IMR-90 (cell line): Measurements from ENCODE around the gene MARVELD2.
"Not testable (repeated sequence)": the region's sequence is repeated elsewhere in the genome, so short reads cannot be mapped to it uniquely, and the experiment has no call there.

ENCODE experiments used
- CHD1 ChIP-seq: IDR thresholded peaks from 2 replicates; pipeline ENCODE4 v1.6.1; 2012; ENCODE audit warnings: low read depth, low read length, improper control_type of control experiment
- CTCF ChIP-seq: conservative IDR thresholded peaks from 2 replicates; pipeline ENCODE4 v1.5.1; 2012; ENCODE audit warnings: mild to moderate bottlenecking, low read depth, low read length, improper control_type of control experiment
- ELK1 ChIP-seq: fragments of 150-350 bp; IDR thresholded peaks from 2 replicates; pipeline ENCODE4 v1.6.1; 2016; ENCODE audit warnings: low read depth, mild to moderate bottlenecking, low read length, moderate library complexity, borderline replicate concordance
- MAFK ChIP-seq: IDR thresholded peaks from 2 replicates; pipeline ENCODE4 v1.6.1; 2012; ENCODE audit warnings: low read depth, low read length, improper control_type of control experiment
- MAZ ChIP-seq: IDR thresholded peaks from 2 replicates; pipeline ENCODE4 v1.6.1; 2012; ENCODE audit warnings: low read depth, mild to moderate bottlenecking, low read length, improper control_type of control experiment, moderate library complexity, borderline replicate concordance
- POLR2A ChIP-seq: IDR thresholded peaks from 2 replicates; pipeline ENCODE4 v1.6.1; 2012; ENCODE audit warnings: mild to moderate bottlenecking, low read depth, low read length
- RFX5 ChIP-seq: IDR thresholded peaks from 2 replicates; pipeline ENCODE4 v1.8.0; 2012; ENCODE audit warnings: low read depth, mild to moderate bottlenecking, low read length, moderate library complexity
- SMC3 ChIP-seq: fragments of 150-350 bp; IDR thresholded peaks from 2 replicates; pipeline ENCODE4 v1.6.1; 2016; ENCODE audit warnings: low read depth, mild to moderate bottlenecking, antibody characterized with exemption, low read length, moderate library complexity

DNA sequence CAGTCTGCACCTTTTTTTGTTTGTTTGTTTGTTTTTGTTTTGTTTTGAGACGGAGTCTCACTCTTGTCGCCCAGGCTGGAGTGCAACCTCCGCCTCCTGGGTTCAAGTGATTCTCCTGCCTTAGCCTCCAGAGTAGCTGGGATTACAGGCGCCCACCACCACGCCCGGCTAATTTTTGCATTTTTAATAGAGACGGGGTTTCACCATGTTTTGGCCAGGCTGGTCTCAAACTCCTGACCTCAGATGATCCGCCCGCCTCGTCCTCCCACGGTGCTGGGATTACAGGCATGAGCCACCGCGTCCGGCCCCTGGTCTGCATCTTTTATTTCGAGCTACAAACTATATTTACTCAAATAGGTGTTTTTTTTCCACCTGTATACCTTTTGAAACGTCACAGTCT is 44.6 kb upstream of the MARVELD2 start:
- TF ChIP-seq ELK1, CTCF, CHD1, MAZ, MAFK, SMC3, POLR2A, RFX5: not testable (repeated sequence)
